GM19351 (cell line): ENCODE measurements around the gene CFAP119.

Source experiments
- ATAC-seq: cut with Tn5 transposase; IDR thresholded peaks from one replicate; pipeline ENCODE4 v1.9.1; 2021; ENCODE audit warnings: mild to moderate bottlenecking, moderate library complexity; ENCODE audit not compliant: unreplicated experiment

CFAP119 gene

GRCh38 chr16:30762991-30763725 lies 1.3 kb upstream of the CFAP119 start:
- ATAC-seq, result no peak

GRCh38 chr16:30761427-30761927 lies 385 bp downstream of the CFAP119 start:
- peak; percentile 33 for ATAC-seq

GRCh38 chr16:30760577-30761426 lies 1.1 kb downstream of the CFAP119 start:
- no peak for ATAC-seq

- no peak for ATAC-seq
These were observed 1.8 kb downstream of the CFAP119 start for GRCh38 chr16:30760001-30760559.

GRCh38 chr16:30758988-30759491 lies 2.8 kb downstream of the CFAP119 start:
- no peak for ATAC-seq

- ATAC-seq, result no peak
These were observed 4.5 kb downstream of the CFAP119 start for GRCh38 chr16:30757316-30757715.

GRCh38 chr16:30756781-30757100 lies 5.1 kb downstream of the CFAP119 start:
- no peak for ATAC-seq

GRCh38 chr16:30755955-30756780 lies 5.7 kb downstream of the CFAP119 start:
- no peak for ATAC-seq

GRCh38 chr16:30753596-30753995 lies 8.3 kb downstream of the CFAP119 start:
- no peak for ATAC-seq

- ATAC-seq, result no peak
These were observed 10.9 kb downstream of the CFAP119 start for GRCh38 chr16:30750876-30751465.

GRCh38 chr16:30750201-30750600 lies 11.7 kb downstream of the CFAP119 start:
- no peak for ATAC-seq

- no peak for ATAC-seq
These were observed 13.0 kb downstream of the CFAP119 start for GRCh38 chr16:30748634-30749445.

GRCh38 chr16:30747799-30748633 lies 13.8 kb downstream of the CFAP119 start, which contains the start of gene PHKG2:
PHKG2 (plus strand) TSS chr16:30748425; CDS start chr16:30748821, 396 bp downstream.
- ATAC-seq, result peak; percentile 97

- no peak for ATAC-seq
These were observed 14.5 kb downstream of the CFAP119 start for GRCh38 chr16:30747331-30747730.

GRCh38 chr16:30746638-30747175 lies 15.2 kb downstream of the CFAP119 start:
- no peak for ATAC-seq

GRCh38 chr16:30745082-30745481 lies 16.8 kb downstream of the CFAP119 start:
- ATAC-seq, result no peak

- ATAC-seq, result no peak
These were observed 17.7 kb downstream of the CFAP119 start for GRCh38 chr16:30744183-30744582.

GRCh38 chr16:30743716-30744115 lies 18.1 kb downstream of the CFAP119 start:
- no peak for ATAC-seq
